Stimulated activated naive CD8-positive, alpha-beta T cell treated with anti-CD3 and anti-CD28 coated beads, Interleukin-15, Interleukin-2, amounts not matched to agents 100 U/mL and 50 U/mL, for 24 hours (primary cell): ENCODE data around the gene TMPRSS9.

Source experiments
- ATAC-seq: fragments of 150-1000 bp; cut with Tn5 transposase; one replicate; pipeline ENCODE4 v1.10.0; 2021
- DNase-seq: peaks from one replicate; pipeline ENCODE4 v3.0.0; 2021

TMPRSS9 gene

DNA sequence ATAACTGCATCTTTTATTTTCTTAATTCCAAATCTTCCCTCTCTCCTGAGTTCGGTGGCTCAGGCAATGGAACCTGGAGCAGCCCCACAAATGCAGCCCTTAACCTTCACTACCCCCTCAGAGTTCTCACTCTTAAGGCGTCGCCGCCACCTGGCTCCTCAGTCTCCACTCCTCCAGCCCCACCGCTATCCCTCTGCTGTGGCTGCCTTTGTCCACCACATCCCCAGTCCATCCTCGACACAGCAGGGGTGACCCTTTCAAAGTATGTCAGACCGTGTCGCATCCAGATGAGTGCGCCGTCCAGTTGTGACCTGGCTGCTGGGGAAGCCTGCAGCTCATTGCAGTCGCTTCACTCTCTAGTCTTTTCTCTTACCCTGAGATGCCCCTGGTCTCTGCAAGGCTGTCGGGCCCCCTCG lies 30.6 kb upstream of the TMPRSS9 start:
- DNase-seq: no peak
- ATAC-seq: no peak

- ATAC-seq (no peak), DNase-seq (no peak)
Observed at GRCh38 chr19:2330255-2330631, 29.8 kb upstream of the TMPRSS9 start.

GRCh38 chr19:2330632-2331284 lies 29.3 kb upstream of the TMPRSS9 start:
- no peak for ATAC-seq
- no peak for DNase-seq

DNA sequence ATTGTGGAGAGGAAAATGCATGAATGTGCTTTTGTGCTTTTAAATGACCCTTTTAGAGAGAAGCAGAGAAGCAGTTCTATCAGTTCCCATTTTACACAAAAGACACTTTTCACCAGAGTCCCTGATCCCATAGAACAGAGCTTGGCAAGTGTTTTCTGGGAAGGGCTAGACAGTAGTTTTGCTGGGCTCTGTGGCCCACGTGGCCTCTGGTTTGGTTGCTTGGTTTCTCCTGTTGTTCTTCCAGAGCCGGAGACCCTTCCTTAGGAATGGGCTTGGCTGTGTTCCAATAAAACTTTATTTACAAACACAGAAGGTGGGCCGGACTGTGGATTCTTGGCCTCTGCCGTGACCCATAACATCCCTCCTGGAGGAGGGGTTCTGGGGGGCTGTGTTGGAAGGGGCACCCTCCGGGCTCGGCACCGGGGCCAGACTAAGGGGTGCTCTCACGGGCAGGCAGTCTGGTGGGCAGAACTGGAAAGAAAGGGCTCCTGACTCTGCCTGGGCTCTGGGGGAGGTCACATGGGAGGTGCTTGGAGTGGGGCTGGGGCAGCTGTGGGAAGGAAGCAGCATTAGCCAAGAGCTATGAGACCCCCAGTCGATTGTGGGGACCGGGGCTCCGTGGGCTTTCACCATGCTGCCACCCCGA lies 28.3 kb upstream of the TMPRSS9 start:
- ATAC-seq (no peak), DNase-seq (no peak)

DNA sequence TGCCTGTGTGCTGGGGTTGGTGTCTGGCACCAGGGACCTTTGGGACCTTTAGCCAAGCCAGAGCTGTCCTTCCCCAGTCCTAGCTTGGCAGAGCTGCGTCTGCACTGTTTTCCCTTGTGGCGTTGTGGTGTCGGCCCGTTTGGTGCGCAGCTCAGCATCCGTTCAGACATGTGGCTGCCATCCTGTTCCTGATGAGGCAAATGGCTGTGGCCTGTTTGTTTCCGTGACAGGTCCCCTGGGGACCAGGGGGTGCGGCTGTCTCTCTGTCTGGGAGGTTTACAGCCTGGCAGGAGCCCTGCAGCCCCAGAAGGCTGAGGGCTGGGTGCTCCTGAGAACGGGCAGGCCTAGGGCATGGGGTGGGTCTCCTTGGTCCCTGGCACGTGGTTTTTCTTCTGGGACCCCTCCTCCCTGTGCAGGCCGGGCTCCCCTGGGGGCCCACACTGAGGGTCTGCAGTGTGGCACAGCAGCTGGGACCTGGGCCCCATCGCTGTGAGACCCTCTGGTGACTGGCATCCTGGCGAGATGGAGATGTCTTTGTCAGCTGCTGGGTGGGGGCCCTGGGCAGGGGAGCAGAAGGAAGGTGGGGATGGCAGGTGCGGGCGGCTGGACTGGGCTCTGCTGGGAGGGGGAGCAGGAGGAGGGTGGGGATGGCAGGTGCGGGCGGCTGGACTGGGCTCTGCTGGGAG lies 27.6 kb upstream of the TMPRSS9 start:
- ATAC-seq: peak; percentile 41
- DNase-seq: peak; percentile 56

GRCh38 chr19:2333027-2333806 lies 26.8 kb upstream of the TMPRSS9 start:
- DNase-seq (no peak), ATAC-seq (no peak)

DNA sequence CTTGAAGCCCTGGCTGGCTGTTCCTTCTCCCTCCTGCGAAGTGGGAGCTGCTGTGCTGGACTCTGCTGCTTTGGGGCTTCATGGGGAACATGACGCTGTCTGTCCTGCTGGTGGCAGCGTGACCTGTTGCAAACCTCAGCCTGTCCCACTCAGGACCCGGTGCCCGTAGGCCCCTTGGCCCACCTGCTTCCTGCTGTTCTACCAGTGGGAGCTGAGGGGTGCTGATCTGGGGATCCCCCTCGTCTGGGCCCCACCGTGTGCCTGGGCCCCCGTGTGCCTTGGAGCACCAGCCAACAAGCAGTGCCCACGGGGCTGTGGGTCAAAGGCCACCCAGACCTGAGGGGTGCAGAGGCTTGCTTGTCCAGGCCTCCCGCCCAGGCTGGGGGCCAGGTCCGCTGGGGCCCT lies 26.3 kb upstream of the TMPRSS9 start:
- ATAC-seq (no peak), DNase-seq (no peak)

- ATAC-seq: no peak
- DNase-seq: no peak
Observed at GRCh38 chr19:2334426-2334825, 25.6 kb upstream of the TMPRSS9 start.

- DNase-seq (no peak), ATAC-seq (no peak)
Observed at GRCh38 chr19:2334986-2335846, 24.8 kb upstream of the TMPRSS9 start.

- no peak for DNase-seq
- no peak for ATAC-seq
Observed at GRCh38 chr19:2335848-2336247, 24.2 kb upstream of the TMPRSS9 start.

GRCh38 chr19:2336528-2337328 lies 23.3 kb upstream of the TMPRSS9 start:
- DNase-seq (no peak), ATAC-seq (no peak)

- ATAC-seq: no peak
- no peak for DNase-seq
Observed at GRCh38 chr19:2337329-2337707, 22.7 kb upstream of the TMPRSS9 start.

DNA sequence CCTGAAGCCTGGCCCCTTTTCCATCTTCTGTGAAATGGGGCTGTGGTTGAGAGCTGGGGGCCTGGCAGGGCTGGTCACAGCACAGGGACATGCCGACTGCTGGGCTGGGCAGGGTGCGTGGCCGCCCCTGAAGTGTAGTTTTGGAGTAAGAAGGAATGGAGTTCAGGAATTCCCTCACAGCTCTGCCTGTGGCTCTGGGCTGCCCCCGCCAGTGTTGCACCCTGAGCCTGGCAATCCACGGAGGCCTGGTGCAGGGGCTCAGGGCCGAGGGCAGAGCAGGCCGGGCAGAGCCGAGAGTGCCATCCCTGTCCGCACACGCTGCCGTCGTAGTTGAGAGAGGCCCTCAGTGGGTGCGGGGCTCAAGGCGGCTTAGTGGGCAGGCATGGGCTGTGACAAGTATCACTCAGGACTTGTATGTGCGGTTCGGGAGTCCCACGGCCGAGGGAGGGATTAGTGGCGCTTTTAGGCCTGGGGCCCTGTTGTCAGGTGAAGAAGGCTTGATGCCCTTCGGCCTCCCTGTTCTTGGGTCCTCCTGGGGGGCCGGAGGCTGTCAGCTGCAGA lies 21.9 kb upstream of the TMPRSS9 start:
- ATAC-seq (no peak), DNase-seq (no peak)

GRCh38 chr19:2338751-2339643 lies 21.1 kb upstream of the TMPRSS9 start:
- DNase-seq (no peak), ATAC-seq (no peak)

DNA sequence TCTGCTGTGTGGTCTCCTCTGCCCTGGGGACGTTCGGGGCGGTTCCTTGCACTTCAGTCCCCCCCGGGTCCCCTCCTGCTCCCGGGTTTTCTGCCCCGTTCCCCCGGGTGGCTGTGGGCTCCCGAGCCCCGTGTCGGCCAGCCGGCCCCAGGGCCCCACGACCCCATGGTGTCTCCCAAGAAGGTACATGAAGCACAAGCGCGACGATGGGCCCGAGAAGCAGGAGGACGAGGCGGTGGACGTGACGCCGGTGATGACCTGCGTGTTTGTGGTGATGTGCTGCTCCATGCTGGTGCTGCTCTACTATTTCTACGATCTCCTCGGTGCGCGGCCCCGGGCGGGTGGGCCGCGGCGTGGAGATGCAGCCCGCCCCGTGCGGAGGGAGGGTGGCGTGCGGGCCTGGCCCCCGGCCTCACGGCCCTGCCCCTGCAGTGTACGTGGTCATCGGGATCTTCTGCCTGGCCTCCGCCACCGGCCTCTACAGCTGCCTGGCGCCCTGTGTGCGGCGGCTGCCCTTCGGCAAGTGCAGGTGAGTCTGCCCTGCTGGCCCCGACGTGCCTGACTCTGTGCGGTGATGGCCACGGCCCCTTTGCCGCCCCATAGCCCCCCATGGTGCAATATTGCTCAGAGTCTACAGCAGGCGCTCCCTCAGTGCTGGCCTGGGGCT lies 20.3 kb upstream of the TMPRSS9 start:
- DNase-seq (no peak), ATAC-seq (no peak)

GRCh38 chr19:2340496-2341243 lies 19.4 kb upstream of the TMPRSS9 start:
- ATAC-seq (no peak), DNase-seq (no peak)

- DNase-seq (no peak), ATAC-seq (no peak)
Observed at GRCh38 chr19:2341244-2341751, 18.8 kb upstream of the TMPRSS9 start.

- ATAC-seq: no peak
Observed at GRCh38 chr19:2341982-2342381, 18.1 kb upstream of the TMPRSS9 start.

More at GRCh38 chr19:2341982-2342381, 18.1 kb upstream of the TMPRSS9 start:
- no peak for DNase-seq
